K562 (cell line): ENCODE results near the gene ATP2A1. TPM values are rescaled to one million over a fixed set of nuclear protein-coding genes. Genes with fewer than 3 reads are reported as not detected.

Experiments
- CHD7 ChIP-seq: fragments of 200-600 bp; sonication (generic); IDR thresholded peaks from one replicate; pipeline ENCODE4 v1.6.1; 2012; ENCODE audit warnings: mild to moderate bottlenecking, low read depth, low read length, inconsistent platforms
- DEAF1 ChIP-seq: fragments of 450-650 bp; formaldehyde crosslinking; IDR thresholded peaks from 2 replicates; pipeline ENCODE4 v1.4.0; 2020; ENCODE audit warnings: mild to moderate bottlenecking, moderate library complexity
- FIP1L1 ChIP-seq: fragments of 200-400 bp; formaldehyde crosslinking; IDR thresholded peaks from 2 replicates; pipeline ENCODE4 v1.6.1; 2018; ENCODE audit warnings: mild to moderate bottlenecking, low read depth, low read length; ENCODE audit not compliant: poor library complexity, severe bottlenecking
- GMEB1 ChIP-seq: fragments of 250-450 bp; sonication (Bioruptor Pico); IDR thresholded peaks from 2 replicates; pipeline ENCODE4 v1.4.0; 2020; ENCODE audit warnings: mild to moderate bottlenecking
- HBP1 ChIP-seq: fragments of 450-650 bp; formaldehyde crosslinking; IDR thresholded peaks from 2 replicates; pipeline ENCODE4 v1.4.0; 2022; ENCODE audit warnings: missing genetic modification characterization
- ILF3 ChIP-seq: fragments of 450-650 bp; IDR thresholded peaks from 2 replicates; pipeline ENCODE4 v1.6.1; 2018; ENCODE audit warnings: antibody characterized with exemption, mild to moderate bottlenecking, moderate library complexity, borderline replicate concordance
- JUND ChIP-seq, 2 experiments: IDR thresholded peaks; 2 replicates in 1 of 2; 3 replicates in 1 of 2; pipeline ENCODE4 v1.6.1; 2011; ENCODE audit warnings: borderline replicate concordance in 2 of 2, low read depth in 2 of 2, low read length in 2 of 2, improper control_type of control experiment in 1 of 2, missing biosample characterization in 1 of 2, missing genetic modification characterization in 1 of 2, missing genetic modification reagents in 1 of 2
- NFE2 ChIP-seq: IDR thresholded peaks from 2 replicates; pipeline ENCODE4 v1.6.1; 2014; ENCODE audit warnings: antibody characterized with exemption, low read depth
- NR1H2 ChIP-seq: sonication (generic); formaldehyde crosslinking; IDR thresholded peaks from 2 replicates; pipeline ENCODE4 v1.4.0; 2020; ENCODE audit warnings: mild to moderate bottlenecking, missing genetic modification reagents
- ZNF24 ChIP-seq: fragments of 450-650 bp; IDR thresholded peaks from 2 replicates; pipeline ENCODE4 v1.6.1; 2016
- polyA plus RNA-seq, 8 experiments: library from polyadenylated mRNA; depleted of rRNA in 4 of 8; stranded (reverse) in 5 of 8; unstranded in 3 of 8; fragments of >200 nt; fragmentation: Nextera tagmentation in 2 of 8; fragmentation: Illumina TruSeq in 1 of 8; extraction: Ambion mirVana in 2 of 8; extraction: Trizol in 1 of 8; gene quantifications; 2 replicates each; pipeline versions ENCODE4 v1.2.1 to v1.2.3, GENCODE V29; 2011 to 2014; ENCODE audit warnings: inconsistent platforms in 1 of 8, missing spikeins in 1 of 8
- total RNA-seq, 7 experiments: library from RNA; depleted of rRNA in 6 of 7; stranded (reverse); fragments of >200 nt in 6 of 7; fragmentation: Illumina TruSeq in 2 of 7; extraction: Trizol in 2 of 7; gene quantifications; 2 replicates each; pipeline versions ENCODE4 v1.2.1 to v1.2.3, GENCODE V29; 2011 to 2021; ENCODE audit warnings: low replicate concordance in 1 of 7

The ATP2A1 gene
- total and polyA plus RNA-seq, 9 of the 15 experiments (the other 6 are each of a cell fraction or from before 2014, with no cell fraction given), result 0.25 to 2.6 (median 0.65) TPM

- TF ChIP-seq GMEB1 (CRISPR knock-in tag) (0 out of 2 replicates have a peak, but pooled peaks have one; percentile 29), HBP1 (no peak; the same call in 1 of the 2 replicates), JUND (IDR thresholded peaks at IDR 0.05; ENCODE audit: borderline replicate concordance, low read depth, low read length) (0 out of 2 replicates have a peak, but pooled peaks have one; percentile 4), JUND (tag; IDR thresholded peaks at IDR 0.05; ENCODE audit: borderline replicate concordance, low read depth, low read length) (no peak), NFE2 (no peak), DEAF1 (CRISPR knock-in tag) (peak; percentile 99), NR1H2 (CRISPR knock-in tag) (no peak; the same call in 1 of the 2 replicates), FIP1L1 (no peak), CHD7 (no peak), ZNF24 (no peak), ILF3 (no peak)
These were observed 46.6 kb downstream of the ATP2A1 start, which contains the start of gene RABEP2 (continued) for GRCh38 chr16:28924762-28925385.
